ENCODE measurements around the gene MPZL2.

DNA sequence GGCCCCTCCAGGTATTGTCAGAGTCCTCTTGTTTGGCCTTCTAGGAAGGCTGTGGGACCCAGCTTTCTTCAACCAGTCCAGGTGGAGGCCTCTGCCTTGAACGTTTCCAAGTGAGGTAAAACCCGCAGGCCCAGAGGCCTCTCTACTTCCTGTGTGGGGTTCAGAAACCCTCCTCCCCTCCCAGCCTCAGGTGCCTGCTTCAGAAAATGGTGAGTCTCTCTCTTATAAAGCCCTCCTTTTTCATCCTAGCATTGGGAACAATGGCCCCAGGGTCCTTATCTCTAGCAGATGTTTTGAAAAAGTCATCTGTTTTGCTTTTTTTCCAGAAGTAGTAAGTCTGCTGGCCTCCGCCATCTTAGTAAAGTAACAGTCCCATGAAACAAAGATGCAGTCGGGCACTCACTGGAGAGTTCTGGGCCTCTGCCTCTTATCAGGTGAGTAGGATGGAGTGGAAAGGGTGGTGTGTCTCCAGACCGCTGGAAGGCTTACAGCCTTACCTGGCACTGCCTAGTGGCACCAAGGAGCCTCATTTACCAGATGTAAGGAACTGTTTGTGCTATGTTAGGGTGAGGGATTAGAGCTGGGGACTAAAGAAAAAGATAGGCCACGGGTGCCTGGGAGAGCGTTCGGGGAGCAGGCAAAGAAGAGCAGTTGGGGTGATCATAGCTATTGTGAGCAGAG, 40.6 kb upstream of the MPZL2 start, which contains the start of gene CD3E:
- TF ChIP-seq, protein P1, sequence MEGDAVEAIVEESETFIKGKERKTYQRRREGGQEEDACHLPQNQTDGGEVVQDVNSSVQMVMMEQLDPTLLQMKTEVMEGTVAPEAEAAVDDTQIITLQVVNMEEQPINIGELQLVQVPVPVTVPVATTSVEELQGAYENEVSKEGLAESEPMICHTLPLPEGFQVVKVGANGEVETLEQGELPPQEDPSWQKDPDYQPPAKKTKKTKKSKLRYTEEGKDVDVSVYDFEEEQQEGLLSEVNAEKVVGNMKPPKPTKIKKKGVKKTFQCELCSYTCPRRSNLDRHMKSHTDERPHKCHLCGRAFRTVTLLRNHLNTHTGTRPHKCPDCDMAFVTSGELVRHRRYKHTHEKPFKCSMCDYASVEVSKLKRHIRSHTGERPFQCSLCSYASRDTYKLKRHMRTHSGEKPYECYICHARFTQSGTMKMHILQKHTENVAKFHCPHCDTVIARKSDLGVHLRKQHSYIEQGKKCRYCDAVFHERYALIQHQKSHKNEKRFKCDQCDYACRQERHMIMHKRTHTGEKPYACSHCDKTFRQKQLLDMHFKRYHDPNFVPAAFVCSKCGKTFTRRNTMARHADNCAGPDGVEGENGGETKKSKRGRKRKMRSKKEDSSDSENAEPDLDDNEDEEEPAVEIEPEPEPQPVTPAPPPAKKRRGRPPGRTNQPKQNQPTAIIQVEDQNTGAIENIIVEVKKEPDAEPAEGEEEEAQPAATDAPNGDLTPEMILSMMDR (conservative IDR thresholded peaks at IDR 0.05 in 1 of 2, IDR thresholded peaks at IDR 0.05 in 1 of 2; ENCODE audit: extremely low read depth in 1 of 2, insufficient read depth in 1 of 2, low read depth in 1 of 2, low read length in 2 of 2), result no peak
- TF ChIP-seq EZH2 (IDR thresholded peaks at IDR 0.05; ENCODE audit: borderline replicate concordance, low read length), result no peak
